GM12801 (cell line): ENCODE data around the gene CCNB2.

Experiments
- TF ChIP-seq, protein P1 (sequence below): IDR thresholded peaks from one replicate; pipeline ENCODE4 v1.5.1; 2011; ENCODE audit warnings: control low read depth; ENCODE audit not compliant: insufficient read length; ENCODE audit errors: extremely low read depth

The CCNB2 gene

DNA sequence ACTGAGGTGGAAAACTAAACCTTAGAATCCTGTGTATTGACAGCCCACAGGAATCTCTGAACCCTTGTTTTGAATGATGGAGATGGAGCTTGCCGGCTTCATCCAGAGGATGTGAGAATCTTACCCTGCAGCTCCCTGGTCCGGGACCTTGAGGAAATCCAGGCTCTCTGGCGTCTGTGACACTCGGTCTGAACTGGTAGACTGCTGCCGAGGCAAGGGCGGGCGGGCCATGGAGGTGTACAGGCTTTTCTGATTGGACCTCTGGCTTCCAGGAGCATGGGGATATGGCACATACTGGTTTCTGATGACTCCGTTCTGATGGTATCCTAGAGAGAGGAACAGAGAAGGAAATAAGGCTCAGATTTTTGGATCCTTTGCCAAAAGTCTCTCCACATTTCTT lies 48.5 kb downstream of the CCNB2 start:
- TF ChIP-seq, protein P1, sequence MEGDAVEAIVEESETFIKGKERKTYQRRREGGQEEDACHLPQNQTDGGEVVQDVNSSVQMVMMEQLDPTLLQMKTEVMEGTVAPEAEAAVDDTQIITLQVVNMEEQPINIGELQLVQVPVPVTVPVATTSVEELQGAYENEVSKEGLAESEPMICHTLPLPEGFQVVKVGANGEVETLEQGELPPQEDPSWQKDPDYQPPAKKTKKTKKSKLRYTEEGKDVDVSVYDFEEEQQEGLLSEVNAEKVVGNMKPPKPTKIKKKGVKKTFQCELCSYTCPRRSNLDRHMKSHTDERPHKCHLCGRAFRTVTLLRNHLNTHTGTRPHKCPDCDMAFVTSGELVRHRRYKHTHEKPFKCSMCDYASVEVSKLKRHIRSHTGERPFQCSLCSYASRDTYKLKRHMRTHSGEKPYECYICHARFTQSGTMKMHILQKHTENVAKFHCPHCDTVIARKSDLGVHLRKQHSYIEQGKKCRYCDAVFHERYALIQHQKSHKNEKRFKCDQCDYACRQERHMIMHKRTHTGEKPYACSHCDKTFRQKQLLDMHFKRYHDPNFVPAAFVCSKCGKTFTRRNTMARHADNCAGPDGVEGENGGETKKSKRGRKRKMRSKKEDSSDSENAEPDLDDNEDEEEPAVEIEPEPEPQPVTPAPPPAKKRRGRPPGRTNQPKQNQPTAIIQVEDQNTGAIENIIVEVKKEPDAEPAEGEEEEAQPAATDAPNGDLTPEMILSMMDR: no peak

DNA sequence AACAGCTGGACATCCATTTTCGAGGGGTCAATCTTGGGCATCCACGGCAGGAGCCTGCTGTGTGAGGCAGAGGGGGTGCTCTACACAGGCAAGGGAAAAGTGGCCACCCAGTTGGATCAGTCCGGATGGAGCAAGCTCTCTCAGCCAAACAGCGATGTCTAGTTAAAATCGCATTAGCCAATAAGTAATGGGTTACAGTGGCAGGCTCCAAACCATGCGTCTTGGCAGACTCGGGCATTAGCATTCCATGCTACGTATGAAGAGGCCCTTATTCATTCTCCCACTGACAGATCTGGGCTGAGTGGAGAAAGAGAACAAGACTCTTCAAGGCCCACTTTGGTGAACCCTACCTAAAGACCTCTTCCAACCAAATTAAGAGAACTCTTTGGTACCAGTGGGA lies 49.3 kb downstream of the CCNB2 start:
- TF ChIP-seq, protein P1: no peak

DNA sequence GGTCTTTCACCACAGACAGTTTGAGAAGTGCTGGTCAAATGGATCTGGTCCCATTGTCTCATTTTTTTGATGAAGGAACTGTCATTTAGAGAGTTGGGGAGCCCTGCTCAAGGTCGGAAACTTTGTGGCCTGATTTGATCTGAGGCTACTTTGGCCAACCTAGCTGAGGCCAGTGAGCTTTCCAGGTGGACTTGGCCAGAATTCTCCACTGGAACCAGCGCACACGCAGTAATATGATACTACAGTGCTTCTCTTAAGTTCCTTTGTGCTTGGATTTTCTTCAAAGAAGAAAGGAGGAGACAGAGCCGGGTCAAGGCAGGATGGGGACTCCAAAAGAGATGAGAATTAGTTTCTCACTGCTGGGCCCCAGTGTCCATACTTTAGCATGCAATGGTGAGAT lies 50.5 kb downstream of the CCNB2 start:
- TF ChIP-seq, protein P1: no peak

DNA sequence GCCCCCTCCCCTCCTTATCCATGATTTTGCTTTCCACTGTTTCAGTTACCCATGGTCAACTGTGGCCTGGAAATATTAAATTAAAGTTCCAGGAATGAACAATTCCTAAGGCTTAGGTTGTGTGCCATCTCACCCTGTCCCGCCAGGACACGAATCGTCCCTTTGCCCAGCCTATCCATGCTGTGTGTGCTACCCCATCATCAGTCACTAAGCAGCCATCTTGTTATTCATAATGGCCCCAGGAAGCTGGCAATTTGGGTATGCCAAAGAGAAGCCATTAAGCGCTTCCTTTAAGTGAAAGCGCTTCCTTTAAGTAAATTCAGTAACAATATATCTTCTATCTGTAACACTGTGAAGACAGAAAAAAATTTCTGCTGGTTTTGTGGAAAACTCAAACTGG lies 52.5 kb downstream of the CCNB2 start:
- TF ChIP-seq, protein P1: no peak

DNA sequence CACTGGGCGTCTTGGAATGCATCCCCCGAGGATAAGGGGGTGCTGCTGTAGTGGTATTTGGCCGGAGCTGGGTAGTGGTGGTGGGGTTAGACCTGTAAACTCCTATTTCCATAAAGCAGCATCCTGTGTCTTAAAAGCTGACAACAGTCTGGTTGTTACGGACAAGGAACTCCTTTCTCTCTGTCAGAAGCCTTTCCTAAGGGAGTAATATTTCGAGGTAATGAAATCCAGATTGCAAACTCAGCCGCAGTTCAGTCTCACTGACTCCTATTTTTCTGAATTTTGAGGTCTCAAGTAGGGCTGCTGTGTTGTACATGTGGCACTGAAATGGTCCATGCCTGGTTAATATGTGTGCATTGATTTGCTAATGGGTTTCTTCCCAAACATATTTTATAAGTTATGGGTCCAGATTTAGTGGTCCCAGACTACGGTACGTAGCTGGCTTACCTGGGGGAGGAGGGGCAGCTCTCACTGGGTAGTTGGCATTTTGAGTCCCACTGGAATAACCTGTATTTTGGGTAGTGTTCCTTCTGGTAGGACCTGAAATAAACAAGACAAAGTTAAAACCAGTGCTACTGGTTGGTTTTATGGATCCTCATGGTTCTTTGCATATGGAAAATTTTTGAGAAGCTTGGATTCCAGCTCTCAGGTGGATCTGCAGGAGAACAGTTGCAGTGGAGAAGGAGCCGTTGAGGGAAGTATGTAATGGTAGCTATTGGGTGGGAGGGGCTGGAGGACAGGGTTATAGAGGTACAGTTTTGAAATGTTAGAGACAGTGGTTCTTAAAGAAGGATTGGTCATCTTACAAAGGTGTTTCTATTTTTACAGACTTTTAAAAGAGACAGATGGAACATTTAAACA lies 53.1 kb downstream of the CCNB2 start:
- TF ChIP-seq, protein P1: no peak

DNA sequence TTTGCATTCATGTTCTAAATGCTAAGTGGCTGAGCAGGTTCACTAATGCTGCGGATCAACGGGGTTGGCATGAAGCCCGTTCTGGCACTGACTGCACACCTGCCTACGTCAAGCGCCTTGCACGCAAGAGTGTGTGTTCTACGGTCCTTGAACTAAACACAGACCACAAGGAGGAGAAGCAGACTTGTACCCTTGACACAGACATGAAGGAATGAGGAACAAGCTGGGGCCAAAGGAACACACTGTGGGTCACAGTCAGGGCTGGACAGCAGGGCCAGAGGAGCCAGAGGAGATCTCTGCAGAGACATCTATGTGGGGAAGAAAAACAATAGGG lies 53.7 kb downstream of the CCNB2 start:
- TF ChIP-seq, protein P1: no peak

DNA sequence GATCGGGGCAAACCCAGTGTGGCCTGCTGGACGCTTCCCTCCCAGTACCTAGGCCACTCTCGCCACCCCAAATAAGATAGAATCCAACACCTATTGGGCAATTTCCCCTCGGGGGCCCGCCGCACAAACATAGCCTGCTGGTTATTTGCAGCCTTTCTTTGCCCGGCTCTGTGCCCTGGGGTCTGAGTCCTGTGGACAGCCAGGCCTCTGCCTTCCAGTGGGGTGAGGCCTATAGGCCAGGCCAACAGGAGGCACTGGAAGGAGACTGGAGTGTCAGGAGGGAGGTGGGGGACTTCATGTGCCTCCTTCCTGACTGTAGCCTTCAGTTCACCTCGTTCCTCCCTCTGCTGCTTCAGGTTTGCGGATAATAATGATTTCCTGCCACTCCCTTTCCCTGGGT lies 54.3 kb downstream of the CCNB2 start:
- TF ChIP-seq, protein P1: no peak
